ENCODE data around the gene NKPD1. TPM values are rescaled to one million over a fixed set of nuclear protein-coding genes. Genes with fewer than 3 reads are reported as not detected.

NKPD1 gene
- total RNA-seq, 1 experiment from 2014 or later: 2.4 TPM

- POLR2A ChIA-PET: no interaction called here
These were observed 25.9 kb upstream of the NKPD1 start for GRCh38 chr19:45186509-45187334.

GRCh38 chr19:45184115-45184514 lies 23.3 kb upstream of the NKPD1 start:
- Histone ChIP-seq H3K9me3 (no peaks in the 10 kb centered on the region), H3K4me1 (no peaks in the 10 kb centered on the region), H3K36me3 (ENCODE audit: control insufficient read depth, insufficient read depth, low read length) (no peaks in the 10 kb centered on the region), H3K4me3 (ENCODE audit: low read depth, low read length) (no peak overlapping the region), H3K27me3 (replicated peaks; ENCODE audit: control insufficient read depth, insufficient read depth, low read length) (no peaks in the 10 kb centered on the region)
- H3K4me1 Mint-ChIP-seq (ENCODE audit: low read depth, unreplicated experiment): peaks cover 22% of the 10 kb centered on the region
- intact Hi-C loops (cut with micrococcal nuclease; ENCODE audit: unreplicated experiment): no loop called here
- BruUV-seq (replicated peaks): no TSS peak
- peaks cover 13% of the 10 kb centered on the region for H3K36me3 Mint-ChIP-seq (ENCODE audit: insufficient read depth, unreplicated experiment)
- TF ChIP-seq, protein P1, sequence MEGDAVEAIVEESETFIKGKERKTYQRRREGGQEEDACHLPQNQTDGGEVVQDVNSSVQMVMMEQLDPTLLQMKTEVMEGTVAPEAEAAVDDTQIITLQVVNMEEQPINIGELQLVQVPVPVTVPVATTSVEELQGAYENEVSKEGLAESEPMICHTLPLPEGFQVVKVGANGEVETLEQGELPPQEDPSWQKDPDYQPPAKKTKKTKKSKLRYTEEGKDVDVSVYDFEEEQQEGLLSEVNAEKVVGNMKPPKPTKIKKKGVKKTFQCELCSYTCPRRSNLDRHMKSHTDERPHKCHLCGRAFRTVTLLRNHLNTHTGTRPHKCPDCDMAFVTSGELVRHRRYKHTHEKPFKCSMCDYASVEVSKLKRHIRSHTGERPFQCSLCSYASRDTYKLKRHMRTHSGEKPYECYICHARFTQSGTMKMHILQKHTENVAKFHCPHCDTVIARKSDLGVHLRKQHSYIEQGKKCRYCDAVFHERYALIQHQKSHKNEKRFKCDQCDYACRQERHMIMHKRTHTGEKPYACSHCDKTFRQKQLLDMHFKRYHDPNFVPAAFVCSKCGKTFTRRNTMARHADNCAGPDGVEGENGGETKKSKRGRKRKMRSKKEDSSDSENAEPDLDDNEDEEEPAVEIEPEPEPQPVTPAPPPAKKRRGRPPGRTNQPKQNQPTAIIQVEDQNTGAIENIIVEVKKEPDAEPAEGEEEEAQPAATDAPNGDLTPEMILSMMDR (IDR thresholded peaks at IDR 0.05; ENCODE audit: insufficient read depth in 1 of 2, low read depth in 1 of 2, low read length in 1 of 2, severe bottlenecking in 1 of 2, unreplicated experiment in 1 of 2): no peak
- H3K9me3 Mint-ChIP-seq (ENCODE audit: unreplicated experiment): no peaks in the 10 kb centered on the region
- ChIA-PET POLR2A (no interaction called here), CTCF (no interaction called here)
- H3K4me3 Mint-ChIP-seq (ENCODE audit: unreplicated experiment): no peak overlapping the region
- no peak for DNase-seq
- H3K27ac Mint-ChIP-seq (ENCODE audit: unreplicated experiment): no peak overlapping the region
- H3K27me3 Mint-ChIP-seq (ENCODE audit: insufficient read depth, unreplicated experiment): no peaks in the 10 kb centered on the region

More at GRCh38 chr19:45186509-45187334, 25.9 kb upstream of the NKPD1 start:
- Histone ChIP-seq H3K9me3 (no peaks in the 10 kb centered on the region), H3K4me3 (ENCODE audit: low read depth, low read length) (no peak overlapping the region), H3K4me1 (no peaks in the 10 kb centered on the region), H3K27me3 (replicated peaks; ENCODE audit: control insufficient read depth, insufficient read depth, low read length) (no peaks in the 10 kb centered on the region), H3K36me3 (ENCODE audit: control insufficient read depth, insufficient read depth, low read length) (no peaks in the 10 kb centered on the region)
- H3K9me3 Mint-ChIP-seq (ENCODE audit: unreplicated experiment): no peaks in the 10 kb centered on the region
- intact Hi-C loops (cut with micrococcal nuclease; ENCODE audit: unreplicated experiment): no loop called here
- TF ChIP-seq, protein P1 (IDR thresholded peaks at IDR 0.05; ENCODE audit: insufficient read depth in 1 of 2, low read depth in 1 of 2, low read length in 1 of 2, severe bottlenecking in 1 of 2, unreplicated experiment in 1 of 2): no peak
- H3K27me3 Mint-ChIP-seq (ENCODE audit: insufficient read depth, unreplicated experiment): no peaks in the 10 kb centered on the region
- no peak for DNase-seq
- H3K27ac Mint-ChIP-seq (ENCODE audit: unreplicated experiment): no peak overlapping the region
- peaks cover 11% of the 10 kb centered on the region for H3K4me1 Mint-ChIP-seq (ENCODE audit: low read depth, unreplicated experiment)
- CTCF ChIA-PET: interaction anchor here (0.6 to 1.1 kb wide), 3 partner anchors 9 to 152 kb away, joined by 3 read pairs; partner anchors contain the start of gene TRAPPC6A
- no TSS peak for BruUV-seq (replicated peaks)
- H3K36me3 Mint-ChIP-seq (ENCODE audit: insufficient read depth, unreplicated experiment): no peaks in the 10 kb centered on the region
- H3K4me3 Mint-ChIP-seq (ENCODE audit: unreplicated experiment): no peak overlapping the region

GRCh38 chr19:45182758-45183157 lies 22.0 kb upstream of the NKPD1 start:
- TF ChIP-seq, protein P1 (IDR thresholded peaks at IDR 0.05; ENCODE audit: insufficient read depth in 1 of 2, low read depth in 1 of 2, low read length in 1 of 2, severe bottlenecking in 1 of 2, unreplicated experiment in 1 of 2): no peak
- Histone ChIP-seq H3K36me3 (ENCODE audit: control insufficient read depth, insufficient read depth, low read length) (no peaks in the 10 kb centered on the region), H3K4me3 (ENCODE audit: low read depth, low read length) (no peak overlapping the region), H3K27me3 (replicated peaks; ENCODE audit: control insufficient read depth, insufficient read depth, low read length) (no peaks in the 10 kb centered on the region), H3K9me3 (no peaks in the 10 kb centered on the region), H3K4me1 (no peaks in the 10 kb centered on the region)
- H3K36me3 Mint-ChIP-seq (ENCODE audit: insufficient read depth, unreplicated experiment): peaks cover 25% of the 10 kb centered on the region
- CTCF ChIA-PET: no interaction called here
- no peak overlapping the region for H3K4me3 Mint-ChIP-seq (ENCODE audit: unreplicated experiment)
- no peak overlapping the region for H3K27ac Mint-ChIP-seq (ENCODE audit: unreplicated experiment)
- BruUV-seq (replicated peaks): no TSS peak
- intact Hi-C loops (cut with micrococcal nuclease; ENCODE audit: unreplicated experiment): no loop called here
- H3K27me3 Mint-ChIP-seq (ENCODE audit: insufficient read depth, unreplicated experiment): no peaks in the 10 kb centered on the region
- DNase-seq: no peak
- H3K4me1 Mint-ChIP-seq (ENCODE audit: low read depth, unreplicated experiment): peaks cover 22% of the 10 kb centered on the region
- no peaks in the 10 kb centered on the region for H3K9me3 Mint-ChIP-seq (ENCODE audit: unreplicated experiment)
- POLR2A ChIA-PET: interaction anchor here (0.6 kb wide), 1 partner anchor 17 kb away, joined by 4 read pairs; no protein-coding TSS in a partner anchor

All from Caco-2 (cell line).